DMS153 treated with DMSO at 0.1 percent for 48 hours (cell line): ENCODE data around the gene FKBP7.
"Not testable (repeated sequence)": the region's sequence is repeated elsewhere in the genome, so short reads cannot be mapped to it uniquely, and the experiment has no call there.

ENCODE experiments used
- DNase-seq: peaks from one replicate; lab custom pipeline; 2025; ENCODE audit not compliant: unreplicated experiment; lab: John Stamatoyannopoulos, UW

The FKBP7 gene

DNA sequence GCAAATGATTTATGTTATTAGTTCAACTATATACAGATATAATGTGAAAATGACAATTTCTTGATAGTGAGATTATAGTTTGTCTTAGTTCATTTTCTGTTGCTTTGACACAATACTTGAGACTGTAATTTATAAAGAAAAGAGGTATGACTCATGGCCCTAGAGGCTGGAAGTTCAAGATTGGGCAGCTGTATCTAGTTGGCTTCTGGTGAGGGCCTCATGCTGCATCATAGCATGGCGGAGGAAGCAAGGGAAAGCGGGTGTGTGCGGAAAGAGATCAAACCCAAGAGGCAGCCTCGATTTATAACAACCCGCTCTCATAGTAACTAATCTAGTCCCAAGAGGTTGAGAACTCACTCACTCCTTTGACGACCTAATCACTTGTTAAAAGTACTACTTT, 13.2 kb upstream of the FKBP7 start:
- DNase-seq, result no peak

DNA sequence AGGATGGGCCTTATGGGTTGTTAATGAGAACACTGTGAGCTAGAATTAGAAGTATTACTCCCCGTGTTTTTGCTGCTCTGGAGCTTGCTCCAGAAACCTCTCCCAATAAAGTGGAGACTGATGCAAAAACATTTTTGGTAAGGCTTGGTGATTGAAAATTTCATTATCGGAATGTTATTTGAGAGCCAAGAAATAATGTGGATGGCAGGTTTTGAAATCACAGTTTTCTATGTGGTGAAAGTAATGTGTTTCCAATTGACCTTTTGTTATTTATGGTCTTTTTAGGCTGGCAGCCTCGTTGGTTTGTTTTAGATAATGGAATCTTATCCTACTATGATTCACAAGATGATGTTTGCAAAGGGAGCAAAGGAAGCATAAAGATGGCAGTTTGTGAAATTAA, 7.0 kb upstream of the FKBP7 start:
- DNase-seq, result no peak

DNA sequence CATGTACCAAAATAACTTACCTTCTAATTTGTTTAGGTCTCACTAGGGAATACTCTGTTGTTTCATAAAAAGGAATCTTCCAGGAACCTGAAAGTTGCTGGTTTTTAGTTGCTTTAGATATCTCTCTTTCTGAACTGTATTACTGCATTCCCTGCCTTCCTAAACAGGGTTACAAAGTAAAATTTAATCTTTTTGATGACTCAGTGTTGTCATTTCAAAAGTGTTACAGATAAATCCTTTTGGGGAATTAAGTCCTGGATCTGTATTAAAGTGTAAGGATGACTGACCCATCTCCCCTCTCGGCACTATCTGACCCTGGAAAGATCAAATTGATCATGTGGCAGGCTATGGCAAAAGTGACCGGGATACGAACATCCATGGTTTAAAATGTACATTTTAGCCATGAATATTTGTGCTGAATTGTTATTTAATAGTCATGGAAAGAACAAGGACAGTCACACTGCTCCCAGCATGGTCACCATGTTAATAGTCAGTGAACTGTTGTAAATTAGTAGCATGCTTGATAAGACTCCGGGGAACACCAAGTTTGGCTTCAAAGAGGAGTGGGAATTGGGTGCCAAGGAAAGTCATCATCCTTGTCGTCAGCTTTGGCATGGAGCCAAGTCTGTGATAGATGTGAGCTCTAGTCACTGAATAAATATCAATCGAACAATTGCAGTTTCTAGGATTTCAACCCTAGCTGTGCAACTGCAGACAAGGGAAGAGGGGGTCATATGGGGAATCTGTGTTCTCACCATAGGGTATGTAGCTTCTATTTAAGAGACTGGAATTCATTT, 6.0 kb upstream of the FKBP7 start:
- DNase-seq, result peak; percentile 53

DNA sequence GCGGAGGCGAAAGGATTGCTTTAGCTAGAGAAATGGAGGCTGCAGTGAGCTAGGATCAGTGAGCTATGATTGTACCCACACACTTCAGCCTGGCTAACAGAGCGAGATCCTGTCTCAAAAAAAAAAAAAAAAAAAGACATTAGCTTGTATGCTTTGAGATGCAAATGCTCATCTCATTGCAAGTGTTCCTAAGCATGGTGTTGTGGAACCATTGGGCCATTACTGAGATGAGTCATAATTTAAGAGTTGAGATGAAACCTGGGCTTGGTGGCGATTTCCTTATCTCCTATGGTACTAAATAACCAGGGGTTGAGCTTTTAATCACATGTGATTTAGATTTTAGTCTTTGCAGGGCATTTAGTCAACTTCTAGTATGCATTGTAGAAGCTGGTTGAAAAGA, 4.0 kb upstream of the FKBP7 start:
- DNase-seq, result no peak

DNA sequence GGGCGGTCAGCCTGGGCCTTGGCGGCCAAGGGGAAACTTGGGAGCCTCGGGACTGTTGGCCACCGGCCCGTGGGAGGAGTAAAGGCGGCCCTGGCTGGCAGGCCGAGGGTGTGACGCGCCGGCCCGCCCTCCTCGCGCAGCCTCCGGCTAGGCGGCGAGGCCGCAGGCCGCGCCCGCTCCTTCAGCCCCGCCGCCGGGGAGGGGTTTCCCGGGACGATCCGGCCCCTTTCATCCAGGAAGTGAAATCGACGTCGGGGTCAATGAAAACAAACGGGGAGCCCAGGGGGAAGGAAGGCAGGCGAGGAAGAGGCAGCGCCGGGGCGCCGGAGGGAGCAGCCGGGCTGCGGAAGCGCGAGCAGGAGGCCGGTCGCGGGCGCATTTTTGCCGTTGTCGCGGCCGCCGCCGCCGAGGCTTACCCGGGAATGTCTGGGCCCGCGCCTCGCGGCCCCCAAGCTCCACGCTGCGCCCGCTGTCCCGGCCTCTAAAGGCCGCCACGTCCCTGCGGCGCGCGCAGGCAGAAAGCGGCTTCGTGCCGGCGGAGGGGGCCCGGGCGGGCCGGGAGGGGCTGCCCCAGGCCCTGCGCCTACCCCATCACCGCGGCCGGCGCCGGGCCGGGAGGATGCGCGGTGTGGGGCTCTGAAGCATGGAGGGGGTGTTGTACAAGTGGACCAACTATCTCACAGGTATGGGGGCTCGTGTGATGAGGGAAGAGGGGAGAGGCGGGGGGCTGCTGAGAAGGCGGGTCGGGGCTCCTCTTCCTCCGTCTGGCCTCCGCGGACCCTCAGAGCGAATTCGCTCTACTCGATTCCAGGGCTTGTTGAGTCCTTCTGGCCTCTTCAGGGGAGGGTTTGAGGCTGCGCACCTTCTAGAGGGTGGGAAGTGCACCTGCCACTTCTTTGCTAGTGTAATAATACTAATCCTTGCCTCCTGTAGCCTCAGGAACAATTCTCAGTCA, 2.1 kb upstream of the FKBP7 start, which contains the start of gene PLEKHA3:
Gene PLEKHA3 (plus strand): TSS at position 231 of the 955 bp plus-strand sequence. CDS start 413 bp downstream, at position 644.
- DNase-seq, result peak; percentile 52

DNA sequence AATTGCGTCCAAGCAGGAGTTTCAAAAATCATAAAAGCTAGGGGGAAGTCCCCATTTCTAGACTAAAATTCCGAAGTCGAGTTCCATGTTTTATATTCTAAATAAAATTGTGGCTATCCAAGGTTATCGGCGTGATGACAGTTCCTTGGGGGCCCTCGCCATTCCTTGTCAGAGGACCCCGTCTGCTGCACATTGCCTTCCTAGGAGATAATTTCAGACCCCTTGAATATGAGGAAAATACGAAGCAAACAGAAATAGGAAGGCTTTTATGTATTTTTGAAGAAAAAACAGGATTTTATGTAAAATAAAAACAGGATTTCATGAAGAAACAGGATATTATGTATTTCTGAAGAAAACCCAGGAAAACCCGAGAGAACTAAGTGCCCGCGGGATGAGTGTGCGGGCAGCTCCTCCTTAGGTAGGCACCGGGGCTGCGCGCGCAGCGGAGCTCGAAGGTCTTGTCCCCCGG, 1.4 kb upstream of the FKBP7 start:
- no peak for DNase-seq

DNA sequence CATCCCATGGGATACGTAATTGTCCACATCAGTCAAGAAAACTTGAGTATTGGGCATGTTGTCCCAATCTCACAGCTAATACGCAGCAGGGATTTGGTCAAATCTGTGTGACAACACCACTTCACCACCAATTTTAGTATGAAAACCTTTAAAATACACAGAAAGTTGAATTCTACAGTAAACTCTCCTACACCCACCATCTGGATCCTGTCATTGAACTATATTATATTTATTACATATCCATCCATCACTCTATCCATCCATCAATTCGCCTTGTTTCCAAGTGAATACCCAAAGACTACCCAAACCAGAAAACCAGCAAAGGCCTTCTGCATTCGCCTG, 846 bp upstream of the FKBP7 start:
- DNase-seq, result no peak

DNA sequence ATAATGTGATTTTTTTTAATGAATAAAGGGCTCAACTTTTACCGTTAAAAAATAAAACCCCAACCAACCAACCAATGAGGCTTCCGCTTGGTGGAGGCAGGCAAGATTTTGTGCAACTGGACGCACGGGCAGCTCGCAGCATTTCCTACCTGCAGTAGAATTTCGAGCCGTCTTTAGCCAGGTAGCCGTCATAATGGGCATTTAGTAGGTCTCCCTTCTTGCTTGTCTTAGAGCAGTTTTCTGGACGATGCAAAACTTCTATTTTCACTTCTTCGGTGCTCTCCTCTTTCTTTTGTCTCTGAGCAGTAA, 316 bp downstream of the FKBP7 start:
- DNase-seq, result no peak

DNA sequence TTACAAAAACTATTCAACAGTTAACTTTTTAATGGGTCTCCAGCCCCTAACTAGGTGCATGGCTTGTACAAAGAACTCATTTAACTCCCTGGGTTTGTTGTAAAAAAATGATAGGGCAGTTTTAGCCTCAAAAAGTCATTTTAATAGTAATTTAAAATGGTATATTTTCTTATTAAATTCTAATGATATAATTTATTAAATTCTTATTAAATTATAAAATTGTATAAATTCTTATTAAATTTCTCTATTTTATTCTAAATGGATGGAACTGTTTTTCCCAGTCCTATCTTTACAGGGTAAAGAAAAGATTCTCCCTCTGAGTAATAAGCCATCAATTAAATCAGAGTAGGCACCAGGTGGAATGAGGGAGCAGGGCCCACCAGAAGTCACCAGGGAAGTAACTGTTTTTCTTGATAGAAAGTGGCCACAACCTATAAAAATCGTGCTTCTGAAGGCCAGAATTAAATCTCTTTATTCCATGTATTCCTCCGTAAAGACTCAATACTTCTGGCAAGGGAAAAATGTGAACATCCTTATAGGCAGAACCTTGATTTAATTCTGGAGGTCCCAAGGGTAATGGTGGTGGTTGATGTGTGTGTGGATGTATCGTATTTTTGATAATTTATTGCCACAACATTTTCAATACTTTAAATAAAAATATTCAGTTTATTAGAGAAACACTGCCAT, 814 bp downstream of the FKBP7 start:
- DNase-seq, result no peak

DNA sequence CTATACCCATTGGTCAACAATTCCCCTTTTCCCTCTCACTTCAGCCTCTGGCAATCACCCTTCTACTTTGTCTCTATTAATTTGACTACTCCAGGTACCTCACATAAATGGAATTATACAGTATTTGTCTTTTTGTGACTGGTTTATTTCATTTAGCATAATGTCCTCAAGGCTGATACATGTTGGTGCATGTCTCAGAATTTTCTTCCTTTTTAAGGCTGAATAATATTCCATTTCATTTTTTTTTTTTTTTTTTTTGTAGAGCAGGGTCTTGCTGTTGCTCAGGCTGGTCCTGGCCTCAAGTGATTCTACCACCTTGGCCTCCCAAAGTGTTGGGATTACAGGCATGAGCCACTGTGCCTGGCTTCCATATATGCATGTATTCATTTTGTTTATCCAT, 1.9 kb downstream of the FKBP7 start:
- DNase-seq, result no peak

DNA sequence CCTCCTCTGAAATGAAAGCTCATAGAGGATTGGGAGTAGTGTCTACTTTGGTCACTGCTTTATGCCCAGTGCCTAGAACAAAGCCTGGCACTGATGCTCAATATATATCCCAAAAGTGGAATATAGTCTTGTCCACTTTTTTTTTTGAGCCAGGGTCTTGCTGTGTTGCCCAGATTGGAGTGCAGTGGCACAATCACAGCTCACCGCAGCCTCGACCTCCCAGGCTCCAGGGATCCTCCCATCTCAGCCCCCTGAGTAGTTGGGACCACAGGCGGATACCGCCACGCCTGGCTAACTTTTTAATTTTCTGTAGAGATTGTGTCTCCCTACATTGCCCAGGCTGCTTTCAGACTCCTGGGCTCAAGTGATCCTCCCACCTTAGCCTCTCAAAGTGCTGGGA, 3.8 kb downstream of the FKBP7 start:
- no peak for DNase-seq

DNA sequence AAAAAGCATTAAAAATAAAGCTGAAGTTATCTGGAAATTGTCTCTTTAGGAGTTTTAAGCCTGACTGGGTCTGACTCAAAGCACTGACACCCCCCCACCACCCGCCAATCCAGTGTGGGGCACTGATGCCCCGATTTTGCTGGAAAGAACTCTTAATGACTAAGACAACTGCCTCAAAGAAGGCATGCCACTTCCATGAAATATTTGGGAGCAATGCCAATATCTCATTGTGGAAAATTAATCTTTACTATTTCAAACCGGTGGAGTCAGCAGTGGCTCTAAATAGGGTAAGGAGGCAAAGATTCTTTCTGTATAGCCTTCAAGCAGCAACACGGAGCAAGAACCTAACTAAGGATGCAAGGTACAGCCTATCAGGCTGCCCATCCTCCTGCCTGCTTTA, 4.5 kb downstream of the FKBP7 start:
- DNase-seq, result no peak

DNA sequence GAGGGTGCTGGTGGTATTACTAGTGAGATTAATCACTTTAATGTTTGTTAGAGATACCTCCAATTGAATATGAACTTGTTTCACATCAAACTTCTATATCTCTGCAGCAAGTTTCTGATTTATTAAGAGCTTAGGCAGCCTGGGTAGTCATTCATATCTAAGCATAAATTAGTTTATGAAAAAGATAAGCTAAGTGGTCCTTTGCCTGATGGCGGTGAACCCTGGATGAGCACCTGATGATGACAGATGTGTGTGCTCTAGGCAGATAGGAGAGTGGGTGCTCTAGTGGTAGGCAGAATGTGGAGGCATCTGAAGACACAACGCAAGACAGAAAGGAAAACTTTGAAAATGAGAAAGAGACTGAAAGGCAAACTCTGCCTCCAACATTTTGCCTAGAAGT, 5.0 kb downstream of the FKBP7 start:
- DNase-seq, result no peak

DNA sequence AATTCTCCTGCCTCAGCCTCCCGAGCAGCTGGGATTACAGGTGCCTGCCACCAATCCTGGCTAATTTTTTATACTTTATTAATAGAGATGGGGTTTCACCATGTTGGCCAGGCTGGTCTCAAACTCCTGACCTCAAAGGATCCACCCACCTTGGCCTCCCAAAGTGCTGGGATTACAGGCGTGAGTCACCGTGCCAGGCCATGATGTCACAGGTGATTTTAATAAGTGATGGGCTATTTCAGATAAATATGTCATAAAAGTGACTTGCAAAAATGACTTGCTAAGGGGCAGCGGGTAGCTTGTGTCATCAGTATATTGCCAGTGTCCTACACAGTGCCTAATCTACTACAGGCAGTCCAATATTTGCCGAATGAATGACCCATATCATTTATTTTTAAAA, 7.1 kb downstream of the FKBP7 start:
- not testable (repeated sequence) for DNase-seq

DNA sequence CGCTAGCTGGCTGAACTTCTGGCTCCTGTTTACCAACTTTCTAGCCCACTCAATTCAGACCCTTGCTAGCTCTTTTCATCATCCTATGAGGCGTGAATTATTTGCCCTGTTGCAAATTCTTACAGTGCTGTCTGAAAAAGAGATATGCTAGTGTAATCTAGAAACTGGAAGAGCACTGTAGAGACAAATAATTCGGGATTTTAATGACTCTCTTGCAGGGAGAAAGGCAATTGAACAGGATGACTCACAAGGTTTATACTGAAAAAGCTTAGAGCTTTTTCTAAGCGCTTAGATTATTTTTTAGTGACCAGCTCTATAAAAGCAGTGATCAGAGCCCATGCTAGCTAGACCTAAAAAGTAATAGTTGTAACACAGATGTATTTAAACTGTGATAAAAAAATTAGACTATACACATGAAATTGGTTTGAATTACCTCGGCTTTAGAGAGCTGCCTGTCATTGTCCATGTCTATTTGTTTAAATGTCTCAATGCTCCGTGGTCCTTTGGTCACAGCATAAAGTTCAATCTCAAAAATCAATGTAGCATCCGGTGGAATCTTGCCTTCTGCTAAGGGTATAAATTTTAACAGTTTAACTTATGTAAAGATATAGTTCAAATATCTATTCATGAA, 9.1 kb downstream of the FKBP7 start:
- no peak for DNase-seq

DNA sequence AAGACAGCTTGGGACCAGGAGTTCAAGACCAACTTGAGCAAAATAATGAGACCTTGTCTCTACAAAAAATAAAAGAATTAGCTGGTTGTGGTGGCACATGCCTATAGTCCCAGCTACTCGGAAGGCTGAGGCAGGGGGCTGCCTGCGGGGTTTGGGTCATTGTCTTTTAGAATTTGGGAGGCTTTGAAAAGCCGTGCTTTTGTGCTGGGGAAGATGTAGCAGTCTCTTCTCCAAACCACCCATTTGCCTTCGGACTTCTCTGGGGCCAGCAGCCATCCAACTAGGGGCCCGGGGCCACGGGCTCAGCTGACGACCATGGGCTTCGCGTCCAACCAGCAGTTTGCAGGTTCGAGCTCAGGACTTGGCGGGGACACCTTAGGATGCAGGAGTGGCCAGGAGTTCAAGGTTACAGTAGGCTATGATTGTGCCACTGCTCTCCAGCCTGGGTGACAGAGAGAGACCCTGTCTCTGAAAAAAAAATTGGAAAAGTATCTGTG, 21.0 kb downstream of the FKBP7 start:
- DNase-seq, result no peak

DNA sequence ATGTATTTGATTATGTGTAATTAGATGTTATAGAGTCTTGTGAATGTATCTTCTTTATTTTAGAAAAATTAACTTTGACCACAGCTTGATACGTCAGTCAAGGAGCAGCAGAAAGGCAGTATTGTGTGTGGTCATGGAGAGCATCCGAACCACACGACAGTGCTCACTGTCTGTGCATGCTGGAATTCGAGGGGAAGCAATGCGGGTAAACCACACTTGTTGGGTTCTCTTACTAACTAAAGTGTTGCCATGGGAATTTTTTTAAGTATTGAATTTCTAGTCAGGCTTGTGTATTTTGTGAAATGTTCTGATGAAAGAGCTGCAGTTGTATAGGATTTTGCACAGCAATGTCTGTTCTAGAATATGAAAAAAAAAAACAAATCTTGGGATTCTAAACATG, 22.5 kb downstream of the FKBP7 start:
- DNase-seq, result no peak

DNA sequence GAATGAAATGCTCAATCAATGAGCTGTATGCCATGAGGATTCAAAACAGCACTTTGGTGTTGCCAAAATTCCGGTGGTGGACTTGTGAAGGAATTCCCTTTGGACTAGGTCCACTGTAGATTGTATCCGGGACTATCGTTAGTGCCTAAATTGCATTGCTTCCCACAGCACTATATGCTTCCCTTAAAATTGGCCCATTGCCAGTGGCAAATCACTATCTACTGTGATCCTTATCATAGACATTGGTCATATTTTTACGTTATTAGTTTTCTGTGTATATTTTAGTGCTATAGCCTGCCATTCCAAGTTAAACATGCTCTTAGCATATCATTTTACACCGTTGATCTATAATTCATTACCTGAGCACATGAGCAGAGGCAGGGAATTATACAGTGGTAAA, 25.5 kb downstream of the FKBP7 start:
- DNase-seq, result no peak

DNA sequence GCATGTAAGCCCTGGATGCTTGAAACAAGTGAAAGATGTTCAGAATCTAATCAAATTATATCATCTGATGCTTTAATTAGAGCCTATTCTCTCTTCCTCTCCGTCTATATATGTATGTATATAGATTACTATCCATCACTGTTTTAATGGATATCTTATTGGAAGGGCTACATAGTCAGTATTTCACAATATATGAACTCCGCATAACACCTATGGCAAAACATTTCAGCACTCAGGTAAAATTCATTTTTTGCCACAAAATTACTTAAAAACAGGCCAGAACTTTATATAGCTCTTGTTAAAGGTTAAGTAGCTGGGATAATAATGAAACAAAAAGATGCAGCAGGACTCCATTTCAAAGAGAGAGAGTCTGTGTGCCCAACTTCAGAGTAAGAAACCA, 26.1 kb downstream of the FKBP7 start:
- DNase-seq, result no peak

DNA sequence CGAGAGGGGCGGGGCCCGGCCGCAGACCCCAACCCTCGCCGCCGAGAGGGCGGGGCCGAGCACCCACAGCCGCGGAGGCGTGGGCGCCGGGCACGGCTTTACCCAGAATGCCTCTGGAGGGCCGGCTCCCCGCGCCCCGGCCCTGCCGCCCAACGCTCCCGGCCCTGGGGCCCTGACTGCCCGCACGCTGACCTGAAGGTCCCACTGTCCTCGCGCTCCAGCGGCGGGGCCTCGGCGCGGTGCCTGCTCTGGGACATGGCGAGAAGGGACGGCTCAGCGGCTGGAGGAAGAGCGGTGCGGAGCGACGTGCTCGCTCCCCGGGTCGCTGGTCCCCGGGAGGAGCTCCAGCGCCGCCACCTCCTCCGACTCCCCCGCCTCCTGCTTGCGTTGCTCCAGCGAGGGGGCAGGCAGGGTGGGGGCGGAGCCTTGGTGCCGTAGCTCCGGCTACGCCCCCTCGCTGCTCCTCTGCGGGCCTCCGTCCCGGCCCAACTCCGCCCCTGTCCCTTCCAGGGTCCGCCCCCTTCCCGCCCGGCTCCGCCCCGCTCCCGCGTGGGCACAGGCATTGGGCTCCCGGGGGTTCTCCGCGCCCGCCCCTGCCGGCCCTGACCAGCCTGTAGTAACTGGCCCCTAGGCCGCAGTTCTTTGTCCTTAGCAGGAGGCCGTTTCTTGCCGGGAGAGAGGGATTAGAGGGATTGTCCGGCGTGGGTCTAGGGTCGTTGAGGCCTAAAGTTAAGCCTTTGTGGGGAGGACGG, 27.4 kb downstream of the FKBP7 start, which contains the start of the genes PJVK and PRKRA:
Gene PJVK (plus strand): TSS at position 605 of the 752 bp plus-strand sequence. CDS start 2,032 bp downstream, outside the sequence.
Gene PRKRA (minus strand): TSS at position 402 of the 752 bp plus-strand sequence. CDS start 145 bp downstream, at position 257.
- DNase-seq, result peak; percentile 94
